Endodermal cell (in vitro differentiated cells): ENCODE results near the gene ATF2. TPM values are rescaled to one million over a fixed set of nuclear protein-coding genes. Genes with fewer than 3 reads are reported as not detected.

Source experiments
- DNase-seq: peaks from one replicate; pipeline ENCODE4 v3.0.0-alpha.2; 2017
- H3K27ac ChIP-seq: 2 replicates; pipeline ENCODE4 v1.5.1; 2013; ENCODE audit warnings: mild to moderate bottlenecking, low read depth, low read length, moderate library complexity
- H3K27me3 ChIP-seq: 2 replicates; pipeline ENCODE4 v1.6.1; 2013; ENCODE audit warnings: mild to moderate bottlenecking, low read length, moderate library complexity; ENCODE audit not compliant: insufficient read depth, control insufficient read depth, poor library complexity, severe bottlenecking
- H3K36me3 ChIP-seq: 2 replicates; pipeline ENCODE4 v1.7.0; 2013; ENCODE audit warnings: mild to moderate bottlenecking, low read length, moderate library complexity; ENCODE audit not compliant: control insufficient read depth, insufficient read depth
- H3K4me1 ChIP-seq: one replicate; pipeline ENCODE4 v1.7.0; 2013; ENCODE audit warnings: low read length; ENCODE audit not compliant: control insufficient read depth, insufficient read depth
- H3K4me3 ChIP-seq: 2 replicates; pipeline ENCODE4 v1.5.1; 2013; ENCODE audit warnings: mild to moderate bottlenecking, low read length, moderate library complexity
- H3K9ac ChIP-seq: 2 replicates; pipeline ENCODE4 v1.6.1; 2013; ENCODE audit warnings: mild to moderate bottlenecking, low read length, moderate library complexity; ENCODE audit not compliant: poor library complexity, severe bottlenecking; ENCODE audit errors: extremely low read depth
- H3K9me3 ChIP-seq: 2 replicates; pipeline ENCODE4 v1.6.1; 2013; ENCODE audit warnings: mild to moderate bottlenecking, low read length, moderate library complexity; ENCODE audit not compliant: control insufficient read depth
- H3K27ac Mint-ChIP-seq: 2 replicates; pipeline ENCODE4 v1.8.0; 2020; ENCODE audit warnings: mixed read lengths
- H3K27me3 Mint-ChIP-seq: 2 replicates; pipeline ENCODE4 v1.8.0; 2021; ENCODE audit warnings: mild to moderate bottlenecking, mixed read lengths; ENCODE audit not compliant: insufficient read depth
- H3K36me3 Mint-ChIP-seq: 2 replicates; pipeline ENCODE4 v1.8.0; 2020; ENCODE audit warnings: low read depth, mixed read lengths
- H3K4me1 Mint-ChIP-seq: 2 replicates; pipeline ENCODE4 v1.8.0; 2020; ENCODE audit warnings: mixed read lengths
- H3K4me3 Mint-ChIP-seq: 2 replicates; pipeline ENCODE4 v1.8.0; 2020; ENCODE audit warnings: mild to moderate bottlenecking, moderate library complexity, mixed read lengths
- H3K9me3 Mint-ChIP-seq: 2 replicates; pipeline ENCODE4 v1.8.0; 2020; ENCODE audit warnings: mild to moderate bottlenecking, mixed read lengths
- CTCF ChIP-seq: fragments of 200-600 bp; sonication (generic); conservative IDR thresholded peaks from 2 replicates; pipeline ENCODE4 v1.5.0; 2021; ENCODE audit warnings: antibody characterized with exemption, mild to moderate bottlenecking
- WGBS, 2 experiments: methylation state at CpG; one replicate each; pipeline versions ENCODE4 v1.1.5 to v1.1.7; 2013; ENCODE audit warnings: missing lambda C conversion rate in 2 of 2, mixed read lengths in 1 of 2; ENCODE audit not compliant: insufficient coverage in 1 of 2, insufficient read length in 1 of 2; 5-methylcytosine and 5-hydroxymethylcytosine counted together
- total RNA-seq, 2 donors: library from RNA; stranded (reverse); fragmentation: NEBNext Ultra II Directional in 1 of 2; extraction: Animal tissue kit (Norgen Biotek cat#: 25700) in 1 of 2; gene quantifications; 2 replicates in 1 of 2; 3 replicates in 1 of 2; pipeline ENCODE4 v1.2.1, GENCODE V29; 2021

The ATF2 gene
- total RNA-seq, 2 donors from 2014 or later, result 53.0 to 56.0 TPM

- H3K27me3 Mint-ChIP-seq, result no peaks in the 10 kb centered on the region
- DNase-seq, result no peak
- H3K9ac ChIP-seq, result no peak overlapping the region
- H3K27ac Mint-ChIP-seq, result no peak overlapping the region
- TF ChIP-seq CTCF, result no peak
- H3K36me3 Mint-ChIP-seq, result no peaks in the 10 kb centered on the region
- no peaks in the 10 kb centered on the region for H3K36me3 ChIP-seq
- H3K4me1 ChIP-seq, result no peaks in the 10 kb centered on the region
- peaks cover 5% of the 10 kb centered on the region for H3K9me3 ChIP-seq
- no peak overlapping the region for H3K4me3 Mint-ChIP-seq
- no peak overlapping the region for H3K4me3 ChIP-seq
- H3K4me1 Mint-ChIP-seq, result peaks cover 9% of the 10 kb centered on the region
- WGBS, 2 experiments, result 86 to 100% methylated on average over 1 of the region's 2 CpGs
- peaks cover 5% of the 10 kb centered on the region for H3K9me3 Mint-ChIP-seq
- H3K27me3 ChIP-seq, result no peaks in the 10 kb centered on the region
- H3K27ac ChIP-seq, result no peak overlapping the region
These were observed 141.6 kb downstream of the ATF2 start for GRCh38 chr2:175026385-175026784.

- no peak for TF ChIP-seq CTCF
- peaks cover 9% of the 10 kb centered on the region for H3K4me1 Mint-ChIP-seq
- H3K4me3 ChIP-seq, result no peak overlapping the region
- H3K36me3 Mint-ChIP-seq, result no peaks in the 10 kb centered on the region
- no peaks in the 10 kb centered on the region for H3K27me3 ChIP-seq
- no peak overlapping the region for H3K27ac Mint-ChIP-seq
- H3K27ac ChIP-seq, result no peak overlapping the region
- no peaks in the 10 kb centered on the region for H3K4me1 ChIP-seq
- WGBS, 2 experiments, result 90% methylated on average over 1 of the region's 1 CpG
- no peak overlapping the region for H3K9ac ChIP-seq
- peaks cover 5% of the 10 kb centered on the region for H3K9me3 ChIP-seq
- peaks cover 5% of the 10 kb centered on the region for H3K9me3 Mint-ChIP-seq
- H3K27me3 Mint-ChIP-seq, result no peaks in the 10 kb centered on the region
- no peaks in the 10 kb centered on the region for H3K36me3 ChIP-seq
- H3K4me3 Mint-ChIP-seq, result no peak overlapping the region
- no peak for DNase-seq
These were observed 142.1 kb downstream of the ATF2 start for GRCh38 chr2:175025946-175026345.

- Mint-ChIP-seq H3K4me3 (no peak overlapping the region), H3K27ac (no peak overlapping the region), H3K36me3 (no peaks in the 10 kb centered on the region), H3K4me1 (peaks cover 9% of the 10 kb centered on the region), H3K27me3 (no peaks in the 10 kb centered on the region), H3K9me3 (peaks cover 5% of the 10 kb centered on the region)
- no peaks in the 10 kb centered on the region for H3K4me1 ChIP-seq
- WGBS, 2 experiments, result 100% methylated on average over 2 of the region's 3 CpGs; no CpG with 5 or more reads in 1 of the 2 experiments
- no peak for DNase-seq
- no peak for TF ChIP-seq CTCF
- no peak overlapping the region for H3K9ac ChIP-seq
- H3K27ac ChIP-seq, result no peak overlapping the region
- peaks cover 5% of the 10 kb centered on the region for H3K9me3 ChIP-seq
- no peak overlapping the region for H3K4me3 ChIP-seq
- no peaks in the 10 kb centered on the region for H3K27me3 ChIP-seq
- no peaks in the 10 kb centered on the region for H3K36me3 ChIP-seq
These were observed 142.8 kb downstream of the ATF2 start for GRCh38 chr2:175025233-175025632.
